ENCODE data around the gene MIS18A.

GRCh38 chr21:32279377-32279680 lies 480 bp upstream of the MIS18A start:
- no peak for TF ChIP-seq CTCF (IDR thresholded peaks at IDR 0.05; ENCODE audit: poor library complexity, severe bottlenecking)
- no peak for TF ChIP-seq REST (IDR thresholded peaks at IDR 0.05; ENCODE audit: borderline replicate concordance)
- no peak for TF ChIP-seq EP300 (conservative IDR thresholded peaks at IDR 0.05; ENCODE audit: poor library complexity, severe bottlenecking)
- no peak for TF ChIP-seq POLR2AphosphoS5 (IDR thresholded peaks at IDR 0.05)
- TF ChIP-seq EZH2 (IDR thresholded peaks at IDR 0.05; ENCODE audit: borderline replicate concordance, insufficient read depth, low read length, poor library complexity, severe bottlenecking): no peak
- TF ChIP-seq TAF1 (IDR thresholded peaks at IDR 0.05; ENCODE audit: low read depth): no peak
- TF ChIP-seq SMC3 (conservative IDR thresholded peaks at IDR 0.05; ENCODE audit: poor library complexity): no peak
- TF ChIP-seq RAD21 (conservative IDR thresholded peaks at IDR 0.05): no peak

All from neural cell (in vitro differentiated cells).